KMS-11 (cell line): ENCODE results near the gene LEKR1.
A peak's percentile ranks its signal among the peaks of the same experiment; 100 is the strongest.
"Not testable (repeated sequence)": the region's sequence is repeated elsewhere in the genome, so short reads cannot be mapped to it uniquely, and the experiment has no call there.

Experiments used
- H2AFZ ChIP-seq: fragments of 200-600 bp; sonication (generic); 2 replicates; pipeline ENCODE4 v1.6.1; 2016; ENCODE audit warnings: antibody characterized with exemption, mixed run types, low read depth
- H3K27ac ChIP-seq: fragments of 200-600 bp; sonication (generic); 2 replicates; pipeline ENCODE4 v1.6.1; 2016; ENCODE audit warnings: mild to moderate bottlenecking, mixed run types
- H3K27me3 ChIP-seq: fragments of 200-600 bp; sonication (generic); 2 replicates; pipeline ENCODE4 v1.6.1; 2017; ENCODE audit warnings: mild to moderate bottlenecking, low read depth, mixed run types, moderate library complexity; ENCODE audit not compliant: insufficient read depth
- H3K36me3 ChIP-seq: fragments of 200-600 bp; sonication (generic); 2 replicates; pipeline ENCODE4 v1.6.1; 2017; ENCODE audit warnings: mild to moderate bottlenecking, mixed run types; ENCODE audit not compliant: insufficient read depth
- H3K4me1 ChIP-seq: fragments of 200-600 bp; sonication (generic); 2 replicates; pipeline ENCODE4 v1.6.1; 2016; ENCODE audit warnings: mild to moderate bottlenecking, low read depth, mixed run types; ENCODE audit not compliant: poor library complexity, severe bottlenecking
- H3K4me2 ChIP-seq: fragments of 200-600 bp; sonication (generic); 2 replicates; pipeline ENCODE4 v1.7.0; 2016; ENCODE audit warnings: mild to moderate bottlenecking, mixed run types
- H3K4me3 ChIP-seq: fragments of 200-600 bp; sonication (generic); IDR thresholded peaks from 2 replicates; pipeline ENCODE4 v1.6.1; 2017; ENCODE audit warnings: low read depth, low read length, mixed read lengths; ENCODE audit not compliant: insufficient read depth
- H3K79me2 ChIP-seq: fragments of 200-600 bp; sonication (generic); 2 replicates; pipeline ENCODE4 v1.6.1; 2016; ENCODE audit warnings: low read depth, mixed run types; ENCODE audit not compliant: insufficient read depth
- H3K9ac ChIP-seq: fragments of 200-600 bp; sonication (generic); 2 replicates; pipeline ENCODE4 v1.6.1; 2016; ENCODE audit warnings: mild to moderate bottlenecking, mixed run types
- H4K20me1 ChIP-seq: fragments of 200-600 bp; sonication (generic); 2 replicates; pipeline ENCODE4 v1.6.1; 2016; ENCODE audit warnings: mild to moderate bottlenecking, mixed run types; ENCODE audit not compliant: insufficient read depth
- TF ChIP-seq, protein P1 (sequence below): fragments of 200-600 bp; sonication (generic); conservative IDR thresholded peaks from 2 replicates; pipeline ENCODE4 v1.6.1; 2017; ENCODE audit warnings: low read depth, mild to moderate bottlenecking, antibody characterized with exemption, low read length, moderate library complexity, mixed read lengths

LEKR1 gene

DNA sequence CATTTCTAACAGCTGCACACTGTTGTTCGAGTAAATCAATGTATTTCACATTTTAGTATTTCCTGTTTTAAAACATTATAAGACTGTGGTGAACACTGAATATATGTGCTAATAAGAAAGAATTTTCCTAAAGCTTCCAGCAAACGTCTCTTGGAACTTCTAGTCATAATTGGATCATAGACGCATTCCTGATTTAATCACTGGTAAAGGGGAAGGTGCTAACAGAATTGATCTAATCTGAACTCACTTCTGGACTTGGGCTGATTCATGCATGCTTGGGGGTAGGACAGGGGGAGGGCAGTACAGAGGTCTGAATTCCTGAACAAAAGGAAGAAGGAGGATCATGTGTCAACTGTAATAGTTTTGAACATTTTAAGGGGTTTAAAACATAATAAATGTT, 7.3 kb upstream of the LEKR1 start:
- H3K9ac ChIP-seq: peak overlapping the region; percentile 93; the same call in 1 of the 2 replicates
- TF ChIP-seq, protein P1, sequence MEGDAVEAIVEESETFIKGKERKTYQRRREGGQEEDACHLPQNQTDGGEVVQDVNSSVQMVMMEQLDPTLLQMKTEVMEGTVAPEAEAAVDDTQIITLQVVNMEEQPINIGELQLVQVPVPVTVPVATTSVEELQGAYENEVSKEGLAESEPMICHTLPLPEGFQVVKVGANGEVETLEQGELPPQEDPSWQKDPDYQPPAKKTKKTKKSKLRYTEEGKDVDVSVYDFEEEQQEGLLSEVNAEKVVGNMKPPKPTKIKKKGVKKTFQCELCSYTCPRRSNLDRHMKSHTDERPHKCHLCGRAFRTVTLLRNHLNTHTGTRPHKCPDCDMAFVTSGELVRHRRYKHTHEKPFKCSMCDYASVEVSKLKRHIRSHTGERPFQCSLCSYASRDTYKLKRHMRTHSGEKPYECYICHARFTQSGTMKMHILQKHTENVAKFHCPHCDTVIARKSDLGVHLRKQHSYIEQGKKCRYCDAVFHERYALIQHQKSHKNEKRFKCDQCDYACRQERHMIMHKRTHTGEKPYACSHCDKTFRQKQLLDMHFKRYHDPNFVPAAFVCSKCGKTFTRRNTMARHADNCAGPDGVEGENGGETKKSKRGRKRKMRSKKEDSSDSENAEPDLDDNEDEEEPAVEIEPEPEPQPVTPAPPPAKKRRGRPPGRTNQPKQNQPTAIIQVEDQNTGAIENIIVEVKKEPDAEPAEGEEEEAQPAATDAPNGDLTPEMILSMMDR: no peak
- no peaks in the 10 kb centered on the region for H3K36me3 ChIP-seq
- no peaks in the 10 kb centered on the region for H4K20me1 ChIP-seq
- H3K4me2 ChIP-seq: peak overlapping the region; percentile 97
- peak overlapping the region; percentile 17 for H3K4me3 ChIP-seq
- no peaks in the 10 kb centered on the region for H3K27me3 ChIP-seq
- H3K79me2 ChIP-seq: peaks cover 6% of the 10 kb centered on the region; the same call in 1 of the 2 replicates
- peaks cover 70% of the 10 kb centered on the region for H3K4me1 ChIP-seq
- H3K27ac ChIP-seq: peak overlapping the region; percentile 99
- peak overlapping the region; percentile 59 for H2AFZ ChIP-seq

DNA sequence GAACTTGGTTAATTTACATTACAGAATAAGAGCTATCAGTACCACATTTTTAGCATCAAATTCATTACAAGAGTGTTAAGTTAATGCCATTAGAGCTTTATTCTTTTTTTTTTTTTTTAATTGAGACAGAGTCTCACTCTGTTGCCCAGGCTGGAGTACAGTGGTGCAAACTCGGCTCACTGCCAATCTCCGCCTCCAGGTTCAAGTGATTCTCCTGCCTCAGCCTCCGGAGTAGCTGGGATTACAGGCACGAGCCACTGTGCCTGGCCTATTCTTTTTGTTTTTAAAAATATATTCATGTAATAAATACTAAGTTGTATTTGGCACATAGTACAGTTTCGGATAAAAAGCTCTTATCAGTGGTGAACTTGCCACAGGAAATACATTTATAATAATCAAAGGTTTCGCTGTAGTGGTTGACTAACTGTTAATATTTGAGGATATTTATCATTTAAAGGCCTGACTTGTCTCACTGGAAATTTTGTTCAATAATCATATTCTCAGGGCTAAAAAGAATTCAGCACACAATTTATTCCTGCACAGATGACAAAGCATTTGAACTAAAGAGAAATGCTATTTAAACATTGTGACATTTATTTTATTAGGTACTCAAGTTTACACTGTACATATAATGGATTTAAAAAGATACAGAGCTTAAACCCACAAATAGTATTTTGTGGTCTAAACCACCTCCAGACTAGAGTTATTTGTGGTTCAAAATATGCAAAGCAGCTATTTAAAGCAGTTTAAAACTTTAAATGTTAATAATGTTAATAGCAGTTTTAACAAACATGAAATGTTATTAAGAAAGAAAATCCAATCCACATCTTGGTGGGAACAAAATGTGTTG, 6.1 kb upstream of the LEKR1 start:
- peaks cover 6% of the 10 kb centered on the region; the same call in 1 of the 2 replicates for H3K79me2 ChIP-seq
- peaks cover 59% of the 10 kb centered on the region for H3K4me1 ChIP-seq
- no peaks in the 10 kb centered on the region for H3K27me3 ChIP-seq
- no peak overlapping the region for H3K4me3 ChIP-seq
- no peaks in the 10 kb centered on the region for H3K36me3 ChIP-seq
- H3K4me2 ChIP-seq: peak overlapping the region; percentile 97
- H2AFZ ChIP-seq: no peak overlapping the region
- peak overlapping the region; percentile 93; the same call in 1 of the 2 replicates for H3K9ac ChIP-seq
- TF ChIP-seq, protein P1: no peak
- no peaks in the 10 kb centered on the region for H4K20me1 ChIP-seq
- H3K27ac ChIP-seq: peak overlapping the region; percentile 99

DNA sequence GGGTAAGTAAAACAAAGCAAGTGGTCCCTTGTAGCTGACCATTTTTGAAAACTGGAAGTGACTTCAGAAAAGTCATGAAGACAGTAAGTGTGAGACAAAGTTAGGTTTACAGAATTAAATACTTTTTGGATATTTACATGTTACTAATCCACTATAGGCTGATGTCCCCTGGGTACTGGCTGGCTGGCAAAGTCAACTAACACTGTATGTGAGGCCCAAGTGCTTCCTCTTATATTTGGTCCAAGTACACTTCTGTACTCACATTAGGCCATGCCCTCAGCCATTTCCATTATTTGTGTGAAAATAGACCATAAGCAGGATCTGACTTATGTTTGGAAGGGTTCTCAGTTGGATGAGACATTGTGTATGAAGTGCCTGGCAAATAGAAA, 5.5 kb upstream of the LEKR1 start:
- Histone ChIP-seq H3K27me3 (no peaks in the 10 kb centered on the region), H3K4me3 (no peak overlapping the region), H4K20me1 (no peaks in the 10 kb centered on the region), H3K79me2 (peaks cover under 1% of the 10 kb centered on the region; the same call in 1 of the 2 replicates), H2AFZ (no peak overlapping the region), H3K4me1 (peaks cover 59% of the 10 kb centered on the region), H3K36me3 (no peaks in the 10 kb centered on the region), H3K27ac (peak overlapping the region; percentile 99; the same call in 1 of the 2 replicates), H3K4me2 (peak overlapping the region; percentile 97), H3K9ac (peak overlapping the region; percentile 93; the same call in 1 of the 2 replicates)
- TF ChIP-seq, protein P1: no peak

DNA sequence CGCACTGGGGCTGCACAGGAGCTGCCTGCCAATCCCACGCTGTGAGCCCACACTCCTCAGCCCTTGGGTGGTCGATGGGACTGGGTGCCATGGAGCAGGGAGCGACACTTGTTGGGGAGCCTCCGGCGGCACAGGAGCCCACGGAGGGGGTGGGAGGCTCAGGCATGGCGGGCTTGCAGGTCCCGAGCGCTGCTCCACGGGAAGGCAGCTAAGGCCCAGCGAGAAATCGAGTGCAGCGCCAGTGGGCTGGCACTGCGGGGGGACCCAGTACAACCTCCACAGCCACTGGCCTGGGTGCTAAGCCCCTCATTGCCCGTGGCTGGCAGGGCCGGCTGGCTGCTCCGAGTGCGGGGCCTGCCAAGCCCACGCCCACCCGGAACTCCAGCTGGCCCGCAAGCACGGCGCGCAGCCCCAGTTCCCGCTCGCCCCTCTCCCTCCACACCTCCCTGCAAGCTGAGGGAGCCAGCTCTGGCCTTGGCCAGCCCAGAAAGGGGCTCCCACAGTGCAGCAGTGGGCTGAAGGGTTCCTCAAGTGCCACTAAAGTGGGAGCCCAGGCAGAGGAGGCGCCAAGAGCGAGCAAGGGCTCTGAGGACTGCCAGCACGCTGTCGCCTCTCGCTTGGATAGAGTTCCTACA, 3.4 kb upstream of the LEKR1 start:
- H3K79me2 ChIP-seq, H4K20me1 ChIP-seq, H3K4me3 ChIP-seq, H3K4me2 ChIP-seq, H3K36me3 ChIP-seq, H2AFZ ChIP-seq, H3K9ac ChIP-seq, H3K27me3 ChIP-seq, H3K27ac ChIP-seq: not testable (repeated sequence)
- peaks cover 50% of the 10 kb centered on the region for H3K4me1 ChIP-seq
